ENCODE data around the gene MAN1C1.

The MAN1C1 gene

DNA sequence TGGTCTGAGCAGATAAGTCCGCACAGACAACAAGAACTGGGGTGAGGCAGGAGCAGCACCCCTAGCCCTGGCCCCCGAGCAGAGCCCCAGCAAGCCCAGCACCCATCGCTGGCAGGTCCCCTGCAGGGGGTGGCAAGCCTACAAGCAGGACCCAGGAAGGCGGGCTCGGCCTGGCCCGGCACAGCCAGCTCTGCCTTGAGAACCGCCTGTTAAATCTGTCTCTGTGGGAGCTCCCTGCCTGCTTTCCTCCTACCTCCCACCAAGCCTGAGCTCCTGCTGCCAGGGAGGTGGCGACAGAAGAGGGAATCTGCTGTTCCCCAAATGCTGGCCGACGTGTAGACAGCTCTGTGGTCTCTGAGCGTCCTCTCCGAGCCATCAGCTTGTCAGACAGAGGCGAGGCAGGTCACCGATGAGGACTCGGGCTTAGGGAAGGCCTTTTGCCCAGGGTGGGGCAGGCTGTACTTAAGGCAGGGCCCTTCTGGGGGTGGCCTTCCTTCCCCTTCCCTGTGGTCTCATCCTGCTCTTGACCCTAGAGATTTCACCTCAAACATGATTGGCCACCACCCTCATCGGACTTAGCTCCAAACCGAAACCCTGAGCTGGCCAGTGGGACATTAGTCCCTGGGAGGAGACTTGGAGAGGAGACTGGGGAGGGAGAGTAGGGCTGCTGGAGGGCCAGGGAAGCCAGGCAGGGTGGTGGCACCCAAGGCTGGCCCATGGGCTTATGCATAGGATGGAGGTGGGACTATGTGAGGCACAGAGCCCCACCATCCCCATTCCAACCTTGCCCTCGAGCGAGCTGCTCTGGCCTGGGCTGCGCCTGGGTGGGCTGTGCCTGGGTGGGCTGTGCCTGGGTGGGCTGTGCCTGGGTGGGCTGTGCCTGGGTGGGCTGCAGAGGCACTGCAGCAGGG lies 191.1 kb downstream of the MAN1C1 start:
- DNase-seq = peak; percentile 23

DNA sequence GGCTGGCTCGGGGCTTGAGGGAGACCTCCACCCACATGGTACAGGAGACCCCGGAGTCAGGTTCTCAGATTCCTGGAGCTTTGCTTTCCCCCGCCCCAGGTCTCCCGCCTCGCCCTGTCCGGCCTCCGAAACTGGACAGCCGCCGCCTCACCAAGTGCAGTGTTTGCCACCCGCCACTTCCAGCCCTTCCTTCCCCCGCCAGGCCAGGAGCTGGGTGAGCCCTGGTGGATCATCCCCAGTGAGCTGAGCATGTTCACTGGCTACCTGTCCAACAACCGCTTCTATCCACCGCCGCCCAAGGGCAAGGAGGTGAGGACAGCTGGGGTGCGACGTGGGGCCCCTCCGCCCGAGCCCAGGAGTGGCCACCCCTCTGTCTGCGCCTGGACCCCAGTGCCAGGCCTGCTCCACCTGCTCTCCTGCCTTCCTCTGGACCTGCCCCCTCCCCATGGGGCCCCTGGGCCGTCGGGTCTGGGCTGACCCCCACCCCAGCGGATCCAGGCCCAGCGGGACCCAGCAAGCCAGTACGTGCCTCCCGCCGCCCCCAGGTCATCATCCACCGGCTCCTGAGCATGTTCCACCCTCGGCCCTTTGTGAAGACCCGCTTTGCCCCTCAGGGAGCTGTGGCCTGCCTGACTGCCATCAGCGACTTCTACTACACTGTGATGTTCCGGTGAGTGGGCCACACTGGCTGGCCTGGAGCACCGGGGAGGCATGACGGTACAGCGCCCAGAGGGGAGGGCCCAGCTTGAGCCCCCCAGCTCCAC lies 192.1 kb downstream of the MAN1C1 start:
- peak; percentile 36 for DNase-seq

DNA sequence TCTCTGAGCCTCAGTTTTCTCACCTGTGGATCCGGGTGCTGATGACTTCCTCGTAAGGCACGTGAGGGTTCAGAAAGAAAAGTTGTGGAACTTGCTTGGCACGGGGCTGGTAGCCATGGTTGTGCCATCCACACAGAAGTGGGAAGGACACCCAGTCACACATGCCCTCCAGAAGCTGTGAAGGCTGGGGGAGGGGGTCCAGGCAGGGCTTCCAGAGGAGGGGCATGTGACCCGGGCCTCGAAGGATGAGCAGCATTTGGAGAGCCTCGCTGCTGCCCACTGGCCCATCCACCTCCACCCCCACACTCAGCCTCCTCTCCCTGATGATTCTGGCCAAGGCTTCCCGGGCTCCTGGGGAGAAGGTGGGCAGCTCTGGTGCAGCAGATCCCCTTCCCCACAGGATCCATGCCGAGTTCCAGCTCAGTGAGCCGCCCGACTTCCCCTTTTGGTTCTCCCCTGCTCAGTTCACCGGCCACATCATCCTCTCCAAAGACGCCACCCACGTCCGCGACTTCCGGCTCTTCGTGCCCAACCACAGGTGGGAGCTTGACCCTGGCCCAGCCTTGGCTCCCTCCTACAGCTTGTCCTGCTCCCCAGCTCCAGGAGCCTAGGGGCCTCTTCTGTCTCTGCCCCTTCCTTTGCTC lies 192.8 kb downstream of the MAN1C1 start:
- no peak for DNase-seq

DNA sequence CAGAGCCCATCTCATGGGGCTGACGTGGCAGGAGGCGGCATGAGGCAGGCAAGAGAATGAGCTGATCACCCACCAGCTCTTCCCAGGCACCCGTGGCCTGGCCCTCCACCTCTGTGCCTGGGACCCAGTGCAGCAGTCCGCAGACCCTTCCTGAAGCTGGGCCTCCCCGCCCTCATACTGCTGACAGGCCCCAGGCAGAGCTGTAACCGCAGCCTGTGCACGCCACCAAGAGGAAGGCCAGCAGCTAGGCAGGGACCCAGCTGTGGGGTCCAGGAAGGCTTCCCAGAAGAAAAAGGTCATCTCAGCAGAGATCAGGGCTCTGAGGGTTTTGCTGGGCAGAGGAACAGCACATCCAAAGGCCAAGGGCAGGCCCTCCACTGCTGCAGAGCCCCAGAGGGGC lies 193.3 kb downstream of the MAN1C1 start:
- DNase-seq = no peak

DNA sequence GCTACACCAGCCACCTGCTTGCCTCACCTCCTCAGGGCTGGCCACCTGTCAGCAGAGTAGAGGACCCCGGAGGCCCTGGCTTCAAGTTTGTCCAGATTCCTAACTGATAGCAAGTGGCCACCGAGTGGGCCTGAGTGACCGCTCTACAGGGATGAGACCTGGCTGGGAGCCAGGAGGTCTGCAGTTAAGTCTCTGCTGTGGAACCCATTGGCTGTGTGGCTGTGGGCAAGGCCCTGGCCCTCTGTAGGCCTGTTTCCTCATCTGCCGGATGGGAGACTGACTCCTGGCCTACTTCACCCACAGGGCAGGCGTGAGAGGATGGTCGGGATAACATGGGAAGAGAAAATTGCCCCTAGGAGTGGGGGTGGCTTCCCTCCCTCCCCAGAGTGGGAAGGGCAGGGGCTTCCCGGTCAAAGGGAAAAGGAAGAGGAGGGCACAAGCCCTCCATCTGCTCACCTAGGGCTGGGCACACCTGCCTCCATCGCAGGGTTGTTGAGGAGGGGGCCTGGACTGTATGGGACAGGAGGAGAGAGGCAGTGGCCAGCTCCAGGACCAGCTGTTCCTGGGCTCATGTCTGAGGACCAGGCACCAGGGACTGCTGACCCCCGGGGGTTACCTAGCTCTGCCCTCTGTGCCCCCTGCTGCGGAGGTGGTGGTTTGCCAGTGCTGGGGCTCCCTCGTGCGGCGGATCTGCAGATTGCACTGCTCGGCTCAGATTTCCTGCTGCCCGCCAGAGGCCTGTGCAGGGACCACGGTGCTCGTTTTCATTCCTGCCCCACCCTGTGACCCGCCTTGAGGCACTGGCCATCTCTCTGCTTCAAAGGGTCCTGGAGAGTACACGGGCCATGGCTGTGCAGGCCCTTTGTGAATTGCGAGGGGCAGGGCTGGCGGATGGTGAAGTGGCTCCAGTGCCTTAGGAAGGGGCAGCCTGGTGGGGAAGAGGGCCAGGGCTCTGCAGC lies 194.0 kb downstream of the MAN1C1 start:
- peak; percentile 73 for DNase-seq

DNA sequence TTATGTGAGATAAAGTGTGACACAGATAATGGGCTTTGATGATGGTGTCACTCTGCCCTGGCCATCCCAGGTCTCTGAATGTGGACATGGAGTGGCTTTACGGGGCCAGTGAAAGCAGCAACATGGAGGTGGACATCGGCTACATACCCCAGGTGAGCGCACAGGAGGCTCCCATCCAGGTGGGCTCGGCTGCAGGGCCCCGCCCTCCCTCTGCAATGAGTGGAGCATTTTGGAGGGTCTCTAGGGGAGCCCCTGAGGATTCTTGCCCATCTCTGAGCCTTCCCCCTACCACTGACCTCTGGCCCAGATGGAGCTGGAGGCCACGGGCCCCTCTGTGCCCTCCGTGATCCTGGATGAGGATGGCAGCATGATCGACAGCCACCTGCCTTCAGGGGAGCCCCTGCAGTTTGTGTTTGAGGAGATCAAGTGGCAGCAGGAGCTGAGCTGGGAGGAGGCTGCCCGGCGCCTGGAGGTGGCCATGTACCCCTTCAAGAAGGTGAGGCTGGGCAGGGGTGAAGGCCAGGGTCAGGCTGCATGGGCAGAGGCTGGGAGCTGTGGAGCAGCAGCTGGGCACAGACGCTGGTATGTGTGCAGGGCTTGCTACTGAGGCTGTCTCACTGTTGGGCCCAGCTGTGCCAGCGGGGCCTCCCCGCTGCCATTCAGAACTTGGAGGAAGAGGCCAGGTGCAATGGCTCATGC lies 194.9 kb downstream of the MAN1C1 start:
- DNase-seq = no peak

DNA sequence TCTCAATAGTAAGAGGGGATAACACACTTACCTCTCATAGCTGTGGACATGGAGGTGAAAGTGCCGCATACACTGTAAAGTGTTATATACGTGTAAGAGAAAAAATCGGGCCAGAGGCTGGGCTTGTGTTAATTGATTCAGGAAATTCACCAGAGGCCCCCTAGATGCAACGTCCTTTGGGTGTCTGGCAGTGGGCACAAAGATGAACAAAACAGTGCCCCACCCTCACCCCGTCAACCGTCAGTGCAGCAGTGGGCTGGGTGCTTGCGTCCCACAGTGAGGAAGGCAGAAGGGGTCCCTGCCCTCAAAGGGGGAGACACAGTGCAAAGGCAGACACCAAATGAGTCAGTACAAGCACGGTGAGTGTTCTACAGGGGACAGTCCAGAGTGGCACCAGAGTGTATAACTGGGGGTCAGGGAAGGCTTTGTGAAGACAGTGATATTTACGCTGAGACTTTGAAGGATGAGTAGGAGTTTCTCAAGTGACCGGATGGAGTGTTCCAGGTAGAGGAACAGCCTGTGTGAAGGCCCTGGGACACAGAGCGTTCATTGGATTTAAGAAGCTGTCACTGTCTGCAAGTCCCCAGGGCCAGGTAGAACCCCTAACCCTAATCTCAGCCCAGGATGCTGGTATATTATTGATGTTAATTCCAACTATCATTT lies 196.6 kb downstream of the MAN1C1 start:
- no peak for DNase-seq

DNA sequence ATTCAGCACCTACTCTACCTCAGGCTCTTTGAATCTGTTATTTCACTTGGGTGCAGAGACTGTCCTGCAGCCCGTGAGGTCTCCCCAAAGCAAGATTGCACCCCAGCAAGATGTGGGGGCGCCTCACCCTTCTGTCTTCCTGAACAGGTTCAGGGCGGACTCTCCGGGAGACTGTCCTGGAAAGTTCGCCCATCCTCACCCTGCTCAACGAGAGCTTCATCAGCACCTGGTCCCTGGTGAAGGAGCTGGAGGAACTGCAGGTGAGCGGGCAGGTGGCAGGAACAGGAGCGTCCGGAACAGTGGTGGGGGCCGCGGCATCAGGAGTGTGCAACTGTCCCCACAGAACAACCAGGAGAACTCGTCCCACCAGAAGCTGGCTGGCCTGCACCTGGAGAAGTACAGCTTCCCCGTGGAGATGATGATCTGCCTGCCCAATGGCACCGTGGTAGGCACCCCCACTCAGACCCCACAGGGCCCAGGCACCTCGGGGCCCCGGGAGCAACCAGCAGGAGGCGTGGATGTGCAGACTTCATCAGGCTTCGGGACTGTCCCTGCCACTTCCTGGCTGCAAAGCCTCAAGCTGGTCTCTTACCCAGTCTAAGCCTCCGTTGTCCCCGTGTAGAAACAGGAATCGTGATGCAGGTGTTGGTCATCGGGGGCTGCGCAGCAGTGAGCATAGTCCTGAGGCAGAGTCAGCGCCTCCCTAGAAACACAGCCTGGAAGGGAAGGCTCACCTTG lies 197.3 kb downstream of the MAN1C1 start:
- no peak for DNase-seq

DNA sequence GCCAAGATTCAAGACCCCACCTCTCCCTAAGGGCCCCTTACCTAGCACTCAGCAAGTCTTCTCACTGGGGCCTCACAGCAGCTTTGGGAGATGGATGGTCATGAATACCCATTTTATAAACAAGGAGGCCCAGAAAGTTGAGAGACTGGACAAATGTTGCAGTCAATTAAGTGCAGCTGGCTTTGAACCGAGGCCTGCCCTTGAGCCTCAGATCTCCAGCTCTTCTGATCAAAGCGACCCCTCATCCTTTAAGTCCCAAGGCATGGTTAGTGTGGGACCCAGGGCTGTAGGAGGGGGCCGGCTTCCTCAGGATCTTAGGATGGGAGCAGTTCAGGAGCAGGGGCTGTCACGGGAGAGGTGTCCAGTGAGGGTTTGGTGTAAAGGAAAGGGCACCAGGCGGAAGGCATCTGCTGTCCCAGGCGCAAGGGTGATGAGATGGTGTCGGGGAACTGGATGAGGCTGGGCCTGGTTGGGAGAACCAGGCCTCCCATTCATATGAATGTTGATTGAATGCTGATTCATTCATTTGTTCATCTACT lies 198.0 kb downstream of the MAN1C1 start:
- no peak for DNase-seq

DNA sequence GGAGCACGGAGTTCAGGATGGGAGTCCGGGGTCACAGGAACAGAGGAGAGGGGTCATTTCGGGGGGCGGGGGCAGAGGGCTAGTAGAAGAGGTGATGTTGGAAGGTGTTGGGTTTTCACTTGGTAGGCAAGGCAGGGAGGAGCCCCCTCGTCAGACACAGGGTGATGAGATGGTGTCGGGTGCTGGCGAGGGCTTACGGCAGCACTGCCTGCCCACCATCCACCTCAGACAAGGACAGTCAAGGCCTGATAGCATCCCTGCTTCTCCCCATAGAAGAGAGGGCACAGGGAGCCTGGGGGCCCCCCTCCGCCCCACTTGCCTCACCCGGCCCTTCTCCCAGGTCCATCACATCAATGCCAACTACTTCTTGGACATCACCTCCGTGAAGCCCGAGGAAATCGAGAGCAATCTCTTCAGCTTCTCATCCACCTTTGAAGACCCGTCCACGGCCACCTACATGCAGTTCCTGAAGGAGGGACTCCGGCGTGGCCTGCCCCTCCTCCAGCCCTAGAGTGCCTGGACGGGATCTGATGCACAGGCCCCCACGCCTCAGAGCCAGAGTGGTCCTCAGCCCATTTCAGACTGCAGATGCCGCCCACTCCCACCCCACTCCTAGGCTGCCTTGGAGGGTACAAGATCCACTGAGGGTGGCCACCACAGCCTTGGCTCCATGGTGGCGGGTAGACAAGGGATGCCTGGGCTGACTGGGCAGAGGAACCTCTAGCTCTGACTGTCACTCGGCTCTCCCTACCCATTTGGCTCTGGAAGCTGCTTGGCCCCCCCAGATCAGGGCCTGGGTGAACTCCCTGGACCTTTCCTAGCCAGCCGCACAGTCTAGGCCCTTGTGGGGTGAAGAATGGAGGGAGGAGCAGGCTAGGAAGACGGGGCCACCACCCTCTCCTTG lies 198.9 kb downstream of the MAN1C1 start:
- DNase-seq = no peak

DNA sequence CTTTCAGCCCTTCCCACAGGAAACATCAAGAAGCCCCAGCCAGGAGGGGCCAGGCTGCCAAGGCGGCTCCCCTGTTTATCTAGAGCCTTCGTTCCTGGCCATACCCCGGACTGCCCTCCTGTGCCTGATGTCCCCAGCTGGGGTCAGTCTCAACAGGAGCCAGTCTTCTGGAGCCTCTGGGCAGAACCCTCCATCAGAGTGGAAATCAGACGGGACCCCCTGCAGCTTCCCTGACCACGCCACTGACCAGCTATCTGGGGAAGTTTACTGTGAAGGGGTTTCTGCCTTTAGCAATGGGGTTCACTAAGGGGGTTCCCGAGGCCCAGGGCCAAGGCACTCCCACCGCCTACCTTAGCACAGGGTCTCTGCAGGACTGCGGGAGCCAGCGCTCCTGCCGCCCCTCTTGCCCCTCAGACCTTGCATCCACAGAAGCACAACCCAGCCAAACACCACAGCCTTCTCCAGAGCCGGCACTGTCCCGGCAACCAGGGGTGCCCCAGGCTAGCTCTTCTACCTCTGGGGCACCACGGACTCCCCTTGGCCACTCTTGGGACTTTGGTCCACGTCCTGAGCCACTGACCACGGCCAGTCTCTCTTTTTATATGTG lies 199.6 kb downstream of the MAN1C1 start:
- no peak for DNase-seq

DNA sequence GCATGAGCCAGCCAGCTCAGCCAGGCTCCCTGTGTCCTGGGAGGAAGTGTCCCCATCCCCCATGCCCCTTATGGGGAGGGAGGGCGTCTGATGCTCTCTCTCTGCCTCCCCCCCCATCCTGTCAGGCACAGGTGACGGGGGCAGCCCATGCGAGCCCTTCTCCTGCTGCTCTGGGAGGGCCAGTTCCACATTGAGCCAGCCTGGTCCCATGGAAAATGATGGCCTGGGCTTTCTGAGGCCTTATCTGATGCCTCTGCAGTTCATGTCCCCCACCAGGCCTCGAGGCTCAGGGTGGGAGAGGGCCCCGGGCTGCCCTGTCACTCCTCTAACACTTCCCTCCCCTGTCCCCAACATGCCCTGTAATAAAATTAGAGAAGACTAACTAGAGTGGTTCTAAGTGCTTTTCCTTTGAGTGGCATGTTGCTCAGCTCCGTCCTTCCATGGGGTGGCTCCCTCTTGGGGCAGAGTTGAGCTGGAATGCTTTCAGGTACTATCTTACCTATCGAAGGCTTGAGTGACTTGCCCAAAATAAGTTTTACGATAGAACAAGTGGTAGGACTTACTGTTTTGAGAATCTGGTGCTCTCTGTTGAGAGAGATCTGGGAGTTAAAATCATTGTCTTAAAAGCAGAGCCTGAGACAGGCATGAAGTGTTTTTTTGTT lies 201.4 kb downstream of the MAN1C1 start:
- no peak for DNase-seq

DNA sequence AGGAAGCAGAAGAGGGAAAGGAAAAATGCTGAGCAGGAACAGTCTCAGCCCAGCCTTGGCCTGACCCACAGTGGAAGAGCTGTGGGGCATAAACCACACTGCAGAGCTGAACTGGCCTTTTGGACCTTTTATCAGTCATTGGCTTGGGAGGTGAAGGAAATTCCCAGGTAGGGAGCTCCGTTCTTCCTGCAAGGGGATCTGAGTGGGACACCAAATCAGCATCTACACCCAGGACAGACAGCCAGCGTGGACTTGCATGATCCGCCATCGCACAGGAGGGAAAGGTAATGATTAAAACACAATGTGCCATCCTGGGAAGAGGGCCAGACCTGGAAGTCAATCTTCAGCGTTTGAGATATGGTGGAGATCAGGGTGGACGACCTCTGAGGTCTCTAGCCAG lies 202.0 kb downstream of the MAN1C1 start:
- DNase-seq = no peak

DNA sequence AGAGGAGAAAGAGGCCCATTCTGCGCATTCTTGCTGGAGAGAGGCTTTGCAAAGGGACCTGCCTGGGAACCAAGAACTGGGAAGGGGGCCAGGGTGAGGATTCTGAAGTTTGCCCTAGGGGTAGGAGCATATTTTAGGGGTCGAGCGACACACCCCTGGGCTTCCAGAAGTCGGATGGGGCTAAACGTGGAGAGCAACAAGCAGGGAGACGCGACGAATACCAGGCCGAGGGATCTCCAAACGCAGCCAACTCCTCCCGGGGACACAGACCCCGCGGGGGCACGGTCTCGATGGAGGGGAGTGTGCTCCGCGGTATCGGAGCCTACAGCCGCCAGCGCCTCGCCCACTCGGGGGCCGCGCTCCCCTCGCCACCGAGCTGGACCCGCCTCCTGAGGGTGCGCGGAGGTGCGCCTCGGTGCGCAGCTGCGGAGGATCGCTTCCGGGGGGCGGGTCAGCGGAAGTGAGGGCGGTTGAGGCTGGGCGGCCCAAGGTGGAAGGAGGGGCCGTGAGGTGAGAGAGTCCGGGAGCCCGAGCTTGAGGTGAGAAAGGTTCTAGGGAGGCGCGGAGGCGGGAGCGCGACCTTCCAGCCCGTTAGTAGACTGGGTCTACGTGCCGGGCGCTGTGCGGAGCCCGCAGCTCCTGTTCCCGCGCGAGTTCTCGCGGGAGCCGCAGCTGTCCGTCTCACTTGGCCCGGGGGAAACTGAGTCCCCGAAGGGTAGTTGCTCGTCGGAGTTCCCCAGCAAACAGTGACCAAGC lies 203.1 kb downstream of the MAN1C1 start, which contains the start of gene MTFR1L:
MTFR1L (plus strand) TSS at position 464 of the 756 bp plus-strand sequence. CDS start 3,151 bp downstream, outside the sequence.
- peak; percentile 91 for DNase-seq

DNA sequence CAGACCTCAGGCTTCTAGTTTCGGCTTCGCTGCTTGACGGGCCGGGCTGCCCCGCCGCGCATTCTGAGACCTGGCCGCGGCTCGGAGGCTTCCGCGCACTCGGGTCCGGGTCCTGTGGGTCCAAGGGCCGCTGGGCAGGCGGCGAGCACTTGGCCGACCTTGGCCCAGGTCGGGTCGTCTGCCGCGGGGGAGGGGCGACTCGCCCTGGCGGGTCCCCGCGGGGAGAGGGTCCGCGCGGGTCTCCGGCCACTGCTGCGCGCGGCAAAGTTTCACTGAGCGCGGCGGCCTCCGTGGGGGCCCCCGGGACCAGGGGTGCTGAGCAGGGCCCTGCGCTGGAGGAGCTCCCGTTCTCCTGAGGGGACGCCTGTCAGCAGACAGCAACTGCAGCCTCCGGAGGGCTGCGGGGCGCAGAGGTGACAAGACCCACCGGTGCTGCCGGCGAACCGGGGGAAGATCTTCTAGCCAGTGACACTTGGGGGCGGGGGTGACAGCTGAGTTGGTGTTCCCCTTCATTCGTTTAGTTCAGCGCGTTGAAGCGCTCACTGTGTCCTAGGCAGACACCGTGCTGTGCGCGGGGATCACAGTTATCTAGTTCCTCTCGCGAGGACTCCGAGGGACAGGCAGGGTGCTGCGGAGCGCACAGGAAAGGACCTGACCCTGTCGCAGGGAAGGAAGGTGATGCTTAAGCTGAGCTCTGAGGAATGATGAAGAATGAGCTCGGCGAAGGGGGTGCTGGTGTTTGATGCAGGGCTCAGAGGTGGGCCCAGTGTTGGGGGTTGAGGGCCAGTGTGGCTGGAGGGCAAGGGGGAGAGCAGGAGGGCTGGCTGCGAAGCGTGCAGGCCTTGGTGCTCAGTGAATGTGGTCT lies 203.9 kb downstream of the MAN1C1 start:
- DNase-seq = no peak

DNA sequence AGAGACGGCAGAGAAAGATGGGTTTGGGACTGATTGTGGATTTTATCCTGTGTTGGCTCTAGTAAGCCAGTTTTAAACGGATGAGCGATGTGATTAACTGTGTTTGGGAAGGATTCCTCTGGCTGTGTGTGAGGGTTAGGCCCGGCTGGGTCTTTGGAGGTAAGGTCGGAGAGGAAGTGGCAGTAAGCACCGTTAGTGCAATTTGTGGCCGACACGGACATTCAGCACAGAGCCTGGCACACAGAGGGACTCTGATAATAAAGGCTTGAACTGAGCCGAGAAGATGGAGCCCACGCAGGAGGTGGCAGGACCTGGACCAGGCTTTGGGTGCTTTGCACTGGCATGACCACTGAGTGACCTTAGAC lies 204.5 kb downstream of the MAN1C1 start:
- DNase-seq = no peak
